Stomach (tissue), 9 donors: ENCODE results near the gene BCL11B. TPM values are rescaled to one million over a fixed set of nuclear protein-coding genes. Genes with fewer than 3 reads are reported as not detected.

Experiments used
- DNase-seq, 2 donors: peaks; one replicate each; pipeline versions ENCODE4 v3.0.0 to v3.0.0-alpha.2; 2013 to 2019
- H3K27ac ChIP-seq, 5 donors: fragments of 200-600 bp in 4 of 5; sonication (generic) in 4 of 5; one replicate each; pipeline ENCODE4 v1.5.1; 2013 to 2019; ENCODE audit warnings: mild to moderate bottlenecking in 1 of 5, moderate library complexity in 1 of 5
- H3K27me3 ChIP-seq, 3 donors: fragments of 200-600 bp; sonication (generic); one replicate each; pipeline ENCODE4 v1.5.1; 2017 to 2019; ENCODE audit warnings: mixed run types in 1 of 3
- H3K36me3 ChIP-seq, 4 donors: fragments of 200-600 bp; sonication (generic); 1 replicate in 3 of 4; 2 replicates in 1 of 4; pipeline ENCODE4 v1.5.1; 2016 to 2019
- H3K4me1 ChIP-seq, 4 donors: fragments of 200-600 bp; sonication (generic); one replicate each; pipeline ENCODE4 v1.5.1; 2016 to 2019
- H3K4me3 ChIP-seq, 4 donors: fragments of 200-600 bp; sonication (generic) in 3 of 4; one replicate each; pipeline ENCODE4 v1.5.1; 2016 to 2019; ENCODE audit warnings: mild to moderate bottlenecking in 1 of 4
- H3K9me3 ChIP-seq, 4 donors: fragments of 200-600 bp; sonication (generic); one replicate each; pipeline ENCODE4 v1.5.1; 2016 to 2019
- EP300 ChIP-seq: sonication (generic); formaldehyde crosslinking; IDR thresholded peaks from one replicate; pipeline ENCODE4 v1.6.1; 2017; ENCODE audit warnings: antibody characterized with exemption
- POLR2A ChIP-seq, 4 donors: fragments of 450-650 bp; IDR thresholded peaks; one replicate each; pipeline ENCODE4 v1.6.1; 2016; ENCODE audit warnings: antibody characterized with exemption in 4 of 4, control low read depth in 2 of 4, mild to moderate bottlenecking in 1 of 4, moderate library complexity in 1 of 4
- POLR2AphosphoS5 ChIP-seq, 3 donors: sonication (generic); formaldehyde crosslinking; IDR thresholded peaks; one replicate each; pipeline ENCODE4 v1.6.1; 2016; ENCODE audit warnings: antibody characterized with exemption in 3 of 3
- WGBS, 5 donors: extraction: QIAGEN DNeasy Blood & Tissue Kit in 3 of 5; methylation state at CpG; one replicate each; pipeline versions ENCODE4 v1.1.5 to v1.1.7; 2013 to 2018; 5-methylcytosine and 5-hydroxymethylcytosine counted together
- intact Hi-C: fragments of 100-400 bp; cut with DNase I; formaldehyde crosslinking; loops from one replicate; pipeline ENCODE4 v1.15.1; 2023; ENCODE audit warnings: low total_unique reads
- polyA plus RNA-seq, 3 donors: library from polyadenylated mRNA; stranded (reverse); fragments of 200-250 nt; gene quantifications; one replicate each; pipeline ENCODE4 v1.2.3, GENCODE V29; 2013
- total RNA-seq, 5 donors: library from RNA; depleted of rRNA; stranded (reverse); fragments of >200 nt; gene quantifications; one replicate each; pipeline versions ENCODE4 v1.1.0 to v1.2.3, GENCODE V29; 2014 to 2016
- TF ChIP-seq, protein P1 (sequence below), 7 experiments: fragments of 450-650 bp in 4 of 7; fragments of 200-600 bp in 3 of 7; sonication (generic) in 3 of 7; IDR thresholded peaks; one replicate each; pipeline ENCODE4 v1.5.1; 2016 to 2019; ENCODE audit warnings: antibody characterized with exemption in 7 of 7, control low read depth in 2 of 7, mild to moderate bottlenecking in 1 of 7
- donor health status: healthy with polysubstance abuse.
- donor health status: Bipolar disorder and iron deficiency.
- donor health status: healthy.

Gene BCL11B
- total and polyA plus RNA-seq, 8 donors = 0.15 to 9.6 (median 1.3) TPM; not detected in 1

DNA sequence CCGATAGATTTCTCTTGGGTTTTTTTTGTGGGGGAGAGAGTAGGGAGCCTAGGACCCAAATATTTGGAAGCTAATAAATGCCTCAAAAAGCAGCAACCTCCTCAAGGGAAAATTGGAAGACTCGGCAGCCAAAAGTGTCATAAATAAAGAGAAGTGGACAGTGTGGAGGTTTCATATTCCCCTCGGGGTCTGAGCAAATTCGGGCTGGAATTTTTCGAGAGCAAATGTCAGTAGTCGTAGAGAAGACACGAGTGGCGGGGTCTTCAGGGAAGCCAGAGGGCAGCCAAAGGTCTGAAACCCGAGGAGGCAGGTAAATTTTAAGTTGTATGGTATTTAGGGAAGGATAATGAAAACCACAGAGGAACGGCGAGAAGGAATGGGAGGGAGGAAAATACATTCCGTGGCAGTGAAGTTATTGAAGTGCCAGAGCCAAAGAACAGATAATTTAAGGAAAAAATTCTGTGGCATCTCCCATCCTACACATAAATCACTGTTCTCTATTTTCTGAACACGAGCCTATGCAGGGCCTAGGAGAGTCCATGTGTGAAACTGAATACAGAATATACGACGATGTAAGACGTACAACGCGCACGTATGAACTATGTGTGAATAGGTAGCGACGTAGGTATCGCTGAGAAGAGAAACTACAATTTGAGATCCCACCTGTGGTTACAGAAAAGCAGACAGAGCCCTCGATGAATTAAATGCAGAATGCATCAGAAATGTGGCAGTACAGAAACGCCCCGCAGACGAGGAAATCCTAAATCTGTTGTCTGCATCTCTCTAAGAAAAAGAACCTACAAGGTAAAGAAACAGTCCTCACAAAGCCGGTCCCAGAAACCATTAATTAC lies 12.9 kb downstream of the BCL11B start:
- Histone ChIP-seq H3K27me3 (peaks cover 0 to 85% (median 15%) of the 10 kb centered on the region in 3 donors), H3K4me3 (no peak overlapping the region), H3K4me1 (peaks cover 0 to 4% (median 0%) of the 10 kb centered on the region in 4 donors), H3K9me3 (no peaks in the 10 kb centered on the region), H3K36me3 (no peaks in the 10 kb centered on the region), H3K27ac (peak overlapping the region in 2 of 5 donors; percentile 44 to 53)
- peak in 1 of 2 donors; percentile 33 for DNase-seq
- no peak for TF ChIP-seq POLR2A (IDR thresholded peaks at IDR 0.05)
- TF ChIP-seq EP300 = no peak
- TF ChIP-seq, protein P1, sequence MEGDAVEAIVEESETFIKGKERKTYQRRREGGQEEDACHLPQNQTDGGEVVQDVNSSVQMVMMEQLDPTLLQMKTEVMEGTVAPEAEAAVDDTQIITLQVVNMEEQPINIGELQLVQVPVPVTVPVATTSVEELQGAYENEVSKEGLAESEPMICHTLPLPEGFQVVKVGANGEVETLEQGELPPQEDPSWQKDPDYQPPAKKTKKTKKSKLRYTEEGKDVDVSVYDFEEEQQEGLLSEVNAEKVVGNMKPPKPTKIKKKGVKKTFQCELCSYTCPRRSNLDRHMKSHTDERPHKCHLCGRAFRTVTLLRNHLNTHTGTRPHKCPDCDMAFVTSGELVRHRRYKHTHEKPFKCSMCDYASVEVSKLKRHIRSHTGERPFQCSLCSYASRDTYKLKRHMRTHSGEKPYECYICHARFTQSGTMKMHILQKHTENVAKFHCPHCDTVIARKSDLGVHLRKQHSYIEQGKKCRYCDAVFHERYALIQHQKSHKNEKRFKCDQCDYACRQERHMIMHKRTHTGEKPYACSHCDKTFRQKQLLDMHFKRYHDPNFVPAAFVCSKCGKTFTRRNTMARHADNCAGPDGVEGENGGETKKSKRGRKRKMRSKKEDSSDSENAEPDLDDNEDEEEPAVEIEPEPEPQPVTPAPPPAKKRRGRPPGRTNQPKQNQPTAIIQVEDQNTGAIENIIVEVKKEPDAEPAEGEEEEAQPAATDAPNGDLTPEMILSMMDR (IDR thresholded peaks at IDR 0.05) = no peak
- TF ChIP-seq POLR2AphosphoS5 (IDR thresholded peaks at IDR 0.05) = no peak
- WGBS, 5 donors = 63 to 74% (median 68%) methylated on average over 27 of the region's 27 CpGs
- intact Hi-C loops = no loop called here

DNA sequence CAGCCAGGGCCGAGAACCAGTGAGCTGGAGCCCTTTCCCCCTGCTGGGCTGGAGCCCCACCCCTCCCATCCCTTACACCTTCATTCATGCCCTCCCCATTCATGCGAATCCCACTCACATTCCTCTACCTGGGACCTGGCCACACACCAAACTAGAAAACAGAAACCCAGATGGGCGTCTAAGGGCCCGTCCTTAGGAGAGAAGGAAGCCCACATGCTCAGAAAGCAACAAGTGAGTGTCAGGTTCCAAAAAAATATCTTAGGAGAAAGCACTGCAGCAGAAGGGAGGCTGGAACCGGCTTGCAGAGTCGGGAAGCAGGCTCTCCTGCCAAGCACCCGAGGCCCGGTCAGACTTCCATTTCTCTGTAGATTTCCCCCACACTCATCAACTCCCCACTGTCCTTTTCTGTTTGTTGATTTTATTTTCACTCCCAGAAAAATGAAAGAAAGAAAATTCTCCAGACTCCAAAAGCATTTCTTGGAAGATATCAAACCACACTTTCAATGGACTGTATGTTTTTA lies 13.6 kb downstream of the BCL11B start:
- no peaks in the 10 kb centered on the region for H3K9me3 ChIP-seq
- no peak overlapping the region for H3K4me3 ChIP-seq
- TF ChIP-seq POLR2A (IDR thresholded peaks at IDR 0.05) (no peak), POLR2AphosphoS5 (IDR thresholded peaks at IDR 0.05) (no peak)
- TF ChIP-seq, protein P1 (IDR thresholded peaks at IDR 0.05) = no peak
- H3K27me3 ChIP-seq = peaks cover 0 to 85% (median 13%) of the 10 kb centered on the region in 3 donors
- 24 to 31% (median 30%) methylated on average over 8 of the region's 8 CpGs for WGBS, 5 donors
- peak in 1 of 2 donors; percentile 43 for DNase-seq
- H3K27ac ChIP-seq = peak overlapping the region in 3 of 5 donors; percentile 28 to 53 (median 47)
- peaks cover 0 to 4% (median 0%) of the 10 kb centered on the region in 4 donors for H3K4me1 ChIP-seq
- intact Hi-C loops = no loop called here
- no peaks in the 10 kb centered on the region for H3K36me3 ChIP-seq

DNA sequence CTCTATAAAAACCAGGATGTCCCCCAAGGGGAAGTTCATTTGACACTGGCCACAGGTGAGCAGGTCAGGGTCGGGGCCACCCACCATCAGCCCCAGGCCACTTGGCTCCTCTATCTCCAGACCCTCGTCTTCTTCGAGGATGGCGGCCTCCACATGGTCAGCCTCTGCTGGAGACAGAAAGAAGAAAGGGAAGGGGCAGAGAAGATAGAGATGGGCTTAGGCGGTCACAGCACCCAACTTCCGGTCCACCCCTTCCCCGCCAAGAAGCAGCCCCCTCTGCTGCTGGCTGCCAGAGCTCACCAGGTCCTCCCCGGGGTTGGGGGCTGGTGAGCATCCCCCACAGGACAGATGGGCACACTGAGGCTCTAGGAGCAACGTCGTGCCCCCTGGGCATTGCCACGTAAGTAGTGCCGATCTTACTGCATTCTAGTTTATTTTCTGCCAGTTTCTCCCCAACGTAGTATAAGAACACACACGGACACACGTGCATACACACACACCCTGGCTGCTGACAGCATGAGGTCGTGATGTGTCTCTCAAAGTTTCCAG lies 14.2 kb downstream of the BCL11B start:
- Histone ChIP-seq H3K27me3 (peaks cover 0 to 85% (median 8%) of the 10 kb centered on the region in 3 donors), H3K27ac (peak overlapping the region in 3 of 5 donors; percentile 28 to 53 (median 47)), H3K4me1 (peaks cover 0 to 4% (median 0%) of the 10 kb centered on the region in 4 donors), H3K36me3 (no peaks in the 10 kb centered on the region), H3K4me3 (no peak overlapping the region), H3K9me3 (no peaks in the 10 kb centered on the region)
- intact Hi-C loops = no loop called here
- 67 to 81% (median 72%) methylated on average over 16 of the region's 16 CpGs for WGBS, 5 donors
- no peak for TF ChIP-seq POLR2AphosphoS5 (IDR thresholded peaks at IDR 0.05)
- TF ChIP-seq, protein P1 (IDR thresholded peaks at IDR 0.05) = no peak
- TF ChIP-seq EP300 = no peak
- no peak for TF ChIP-seq POLR2A (IDR thresholded peaks at IDR 0.05)
- DNase-seq = no peak

DNA sequence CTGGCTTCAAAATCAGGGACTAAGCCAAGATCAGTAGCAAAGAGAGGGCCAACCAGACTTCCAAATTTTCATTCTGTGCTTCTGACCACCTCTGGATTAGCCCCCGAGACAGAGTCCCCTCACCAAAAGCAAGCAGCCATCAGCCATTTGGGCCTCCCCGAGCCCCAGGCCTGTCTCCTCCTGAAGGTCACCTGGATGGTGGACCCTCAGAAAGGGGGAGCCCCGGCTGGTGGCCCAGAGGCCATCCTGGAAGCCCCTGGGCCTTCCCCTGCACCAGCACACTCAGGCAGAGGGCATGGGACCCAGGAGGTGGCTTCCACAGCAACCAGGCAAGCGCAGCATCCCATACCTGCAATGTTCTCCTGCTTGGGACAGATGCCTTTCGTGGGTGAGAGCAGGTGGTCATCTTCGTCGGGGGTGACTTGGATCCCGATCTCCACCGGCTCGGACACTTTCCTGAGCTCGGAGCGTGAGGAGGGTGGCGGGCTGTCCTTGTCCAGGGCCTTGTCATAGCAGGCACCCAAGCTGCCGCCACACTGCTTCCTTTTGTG lies 14.8 kb downstream of the BCL11B start:
- DNase-seq = no peak

More for the DNA sequence above, 14.8 kb downstream of the BCL11B start:
- Histone ChIP-seq H3K4me3 (no peak overlapping the region), H3K4me1 (peaks cover 0 to 2% (median 0%) of the 10 kb centered on the region in 4 donors), H3K27me3 (peaks cover 0 to 85% (median 2%) of the 10 kb centered on the region in 3 donors), H3K27ac (peak overlapping the region in 2 of 5 donors; percentile 47 to 53), H3K36me3 (no peaks in the 10 kb centered on the region), H3K9me3 (no peaks in the 10 kb centered on the region)
- intact Hi-C loops = no loop called here
- TF ChIP-seq, protein P1 (IDR thresholded peaks at IDR 0.05) = no peak
- TF ChIP-seq POLR2A (IDR thresholded peaks at IDR 0.05) (no peak), EP300 (no peak), POLR2AphosphoS5 (IDR thresholded peaks at IDR 0.05) (no peak)
- WGBS, 5 donors = 79 to 90% (median 85%) methylated on average over 11 to 14 of the region's 14 CpGs
